GM21737 (cell line): ENCODE measurements around the gene DICER1.

Experiments used
- ATAC-seq: cut with Tn5 transposase; IDR thresholded peaks from one replicate; pipeline ENCODE4 v1.9.1; 2021; ENCODE audit warnings: mild to moderate bottlenecking, moderate library complexity; ENCODE audit not compliant: unreplicated experiment

The DICER1 gene

DNA sequence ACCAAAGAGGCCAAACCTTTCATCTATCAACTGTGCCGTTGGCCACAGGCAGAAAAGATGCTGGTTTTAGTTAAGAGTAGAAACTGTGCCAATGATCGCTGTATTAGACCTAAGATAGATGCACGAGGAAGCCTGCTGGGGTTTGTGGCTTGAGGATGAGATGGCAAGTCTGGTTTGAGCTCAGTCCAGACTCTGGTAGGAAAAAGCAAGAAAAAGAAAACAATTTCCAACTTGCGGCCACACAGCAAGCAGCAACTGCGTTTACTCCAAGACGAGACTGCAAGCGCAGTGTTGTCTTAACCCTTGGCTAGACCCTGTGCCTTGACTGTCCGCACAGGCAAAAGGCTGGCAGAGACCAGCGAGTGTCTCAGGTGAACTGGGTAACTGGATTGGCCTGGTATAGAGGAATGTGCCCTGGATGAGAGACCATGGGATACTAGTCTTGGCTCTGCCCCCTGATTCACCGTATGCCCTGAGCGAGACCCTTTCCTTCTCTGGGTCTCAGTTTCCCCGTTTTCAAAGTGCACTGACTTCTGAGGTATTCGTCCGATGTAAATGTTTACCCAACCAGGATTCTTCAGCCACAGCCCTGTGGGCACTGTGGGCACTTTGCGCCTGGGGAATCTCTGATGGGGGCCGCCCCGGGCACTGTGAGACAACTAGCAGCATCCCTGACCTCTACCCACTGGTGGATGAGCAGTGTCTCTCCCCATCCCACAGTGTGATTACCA, 113.4 kb downstream of the DICER1 start:
- no peak for ATAC-seq

GRCh38 chr14:95043314-95043713, 114.0 kb downstream of the DICER1 start:
- ATAC-seq = no peak

GRCh38 chr14:95041477-95042020, 115.8 kb downstream of the DICER1 start:
- ATAC-seq = no peak

- no peak for ATAC-seq
Observed at GRCh38 chr14:95040708-95041476, 116.4 kb downstream of the DICER1 start.

DNA sequence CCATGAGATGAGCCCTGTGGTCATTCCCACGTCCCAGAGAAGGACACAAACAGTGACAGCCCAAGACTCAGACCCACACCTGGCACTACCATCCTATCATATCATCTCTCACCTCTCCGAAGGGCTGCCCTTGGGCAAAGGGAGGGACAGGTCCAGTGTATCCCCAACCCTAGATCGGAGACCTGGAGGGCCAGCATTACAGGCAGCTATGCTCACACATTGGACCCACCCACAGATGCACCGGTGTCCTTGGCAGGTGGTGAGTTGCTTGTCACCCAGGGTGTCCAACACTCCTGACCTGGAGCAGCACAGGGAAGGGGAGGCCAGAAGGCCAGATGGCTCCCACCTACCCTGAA, 117.4 kb downstream of the DICER1 start:
- ATAC-seq = no peak

GRCh38 chr14:95039259-95039992, 117.9 kb downstream of the DICER1 start:
- no peak for ATAC-seq

DNA sequence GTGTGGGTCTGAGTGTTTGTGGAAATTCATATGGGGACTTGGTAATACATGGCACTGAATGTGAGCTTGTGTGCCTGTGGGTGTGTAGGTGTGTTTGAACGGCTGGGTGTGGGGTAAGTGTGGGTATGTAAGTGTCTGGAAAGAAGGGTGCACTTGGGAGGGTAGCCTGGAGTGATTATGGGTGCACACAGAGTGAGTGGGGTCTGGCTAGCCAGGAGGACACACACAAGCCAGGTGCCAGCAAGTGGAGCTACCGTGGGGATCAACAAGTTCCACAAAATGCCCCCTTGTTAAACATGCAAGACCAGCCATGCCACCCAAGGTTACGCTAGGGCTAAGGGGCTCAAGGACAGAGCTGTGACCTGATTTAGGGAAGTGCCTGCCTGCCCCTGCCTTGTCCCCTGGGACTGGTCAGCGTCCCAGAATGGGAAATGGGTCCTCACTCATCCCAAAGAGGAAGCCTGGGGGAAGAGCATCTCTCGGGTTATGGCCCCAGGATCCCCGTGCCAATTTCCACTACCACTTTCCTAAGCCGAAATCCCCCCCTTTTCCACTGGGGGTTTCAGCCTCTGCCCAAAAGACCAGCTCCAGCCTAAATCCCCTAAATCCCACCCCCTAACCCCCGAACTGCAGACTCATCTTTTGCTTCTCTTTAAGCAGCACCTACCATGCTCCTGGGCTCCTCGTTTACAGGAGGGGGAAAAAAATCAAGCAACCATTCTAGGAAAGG, 118.6 kb downstream of the DICER1 start:
- ATAC-seq = no peak

DNA sequence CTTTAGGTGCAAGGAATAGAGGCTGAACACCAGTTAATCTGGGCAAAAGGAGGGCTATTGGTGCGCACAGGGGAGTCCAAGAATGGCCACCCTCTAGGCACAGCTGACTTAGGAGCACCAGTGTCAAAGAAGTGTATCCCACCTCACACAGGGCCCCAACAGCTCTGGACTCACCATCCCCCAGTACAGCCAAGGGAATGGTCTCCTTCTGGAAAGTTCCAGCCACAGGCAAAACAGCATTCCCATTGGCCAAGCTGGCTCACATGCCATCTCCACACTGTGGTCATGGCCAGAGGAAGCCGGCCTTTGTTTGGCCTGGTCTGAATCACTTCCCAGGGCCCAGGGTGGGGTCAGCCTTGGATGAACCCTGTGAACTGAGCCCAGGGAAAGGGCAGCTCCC, 120.1 kb downstream of the DICER1 start:
- no peak for ATAC-seq
